ENCODE data around the gene PLPP1. TPM values are rescaled to one million over a fixed set of nuclear protein-coding genes. Genes with fewer than 3 reads are reported as not detected.

Gene PLPP1
- total and polyA plus RNA-seq, 2 of the 8 experiments (the other 6 are each of a cell fraction or from before 2014, with no cell fraction given), result 43.7 to 91.3 TPM

DNA sequence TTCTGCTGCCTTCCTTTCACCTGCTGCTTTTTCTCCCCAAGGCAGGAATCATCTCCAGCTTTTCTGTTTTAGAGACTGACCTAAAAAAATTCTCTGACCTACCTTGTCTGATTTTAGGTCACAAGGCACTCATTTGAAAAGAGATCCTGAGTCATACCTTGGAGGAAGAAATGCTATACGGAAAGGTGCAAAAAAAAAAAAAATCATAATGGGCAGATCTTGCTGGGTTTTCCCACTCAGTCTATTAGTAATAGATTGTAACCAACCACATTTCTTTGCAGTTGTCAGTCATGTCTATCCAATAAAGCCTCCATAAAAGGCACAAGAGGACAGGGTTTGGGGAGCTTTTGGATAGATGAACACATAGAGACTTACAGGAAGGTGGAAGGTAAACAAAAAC, 157.0 kb downstream of the PLPP1 start:
- no peaks in the 10 kb centered on the region for H3K23me2 ChIP-seq (ENCODE audit: low read depth, low read length)
- H2BK5ac ChIP-seq (ENCODE audit: low read depth, low read length), result no peak overlapping the region
- H4K20me1 ChIP-seq (replicated peaks in 1 of 2; ENCODE audit: control insufficient read depth in 1 of 2, insufficient read depth in 2 of 2, low read length in 2 of 2), result no peaks in the 10 kb centered on the region
- H3K79me2 ChIP-seq (ENCODE audit: control insufficient read depth in 1 of 2, insufficient read depth in 2 of 2, low read length in 2 of 2), result no peaks in the 10 kb centered on the region
- H3K27me3 ChIP-seq (replicated peaks in 1 of 4; ENCODE audit: control insufficient read depth in 3 of 4, extremely low read depth in 1 of 4, insufficient read depth in 3 of 4, low read length in 3 of 4), result no peaks in the 10 kb centered on the region
- no peak overlapping the region for H2BK15ac ChIP-seq (ENCODE audit: low read length)
- H3K4ac ChIP-seq (replicated peaks; ENCODE audit: insufficient read length, low read depth, low read length), result no peak overlapping the region
- FAIRE-seq (no peak), DNase-seq (ENCODE audit: low read depth in 1 of 2, low spot score in 2 of 2) (no peak)
- H2BK120ac ChIP-seq (replicated peaks; ENCODE audit: low read depth, low read length), result no peak overlapping the region
- H2AFZ ChIP-seq (ENCODE audit: low read length), result no peak overlapping the region
- no peak overlapping the region for H4K8ac ChIP-seq (ENCODE audit: extremely low read depth, insufficient read depth, low read length)
- POLR2A ChIA-PET (ENCODE audit: partially characterized antibody), result interaction anchor here (1.0 to 1.2 kb wide), 2 partner anchors 21 to 47 kb away, joined by 3 read pairs; no protein-coding TSS in a partner anchor
- no peak overlapping the region for H4K91ac ChIP-seq (replicated peaks; ENCODE audit: insufficient read length, low read length)
- 78% methylated on average over 1 of the region's 1 CpG; no CpG with 5 or more reads in 1 of the 2 experiments for WGBS, 2 experiments (ENCODE audit: extremely low coverage in 1 of 2, insufficient coverage in 1 of 2, insufficient read length in 1 of 2, insufficient replicate concordance in 2 of 2, low coverage in 1 of 2, low lambda C conversion rate in 2 of 2, missing lambda C conversion rate in 1 of 2)
- H3K36me3 ChIP-seq (ENCODE audit: control insufficient read depth in 2 of 4, insufficient read depth in 4 of 4, low read length in 3 of 4), result peaks cover 2 to 53% (median 21%) of the 10 kb centered on the region in 4 experiments; a peak in 6 of 8 replicates
- CTCF ChIA-PET (ENCODE audit: partially characterized antibody), result no interaction called here
- H3K4me1 ChIP-seq (replicated peaks in 1 of 4; ENCODE audit: control insufficient read depth in 3 of 4, insufficient read depth in 4 of 4, low read length in 3 of 4), result no peaks in the 10 kb centered on the region
- no peak overlapping the region for H3K4me3 ChIP-seq (ENCODE audit: extremely low read depth in 1 of 4, insufficient read depth in 2 of 4, low read depth in 3 of 4, low read length in 4 of 4)
- no peak overlapping the region for H4K5ac ChIP-seq (ENCODE audit: insufficient read length, low read depth, low read length)
- H3K14ac ChIP-seq (ENCODE audit: insufficient read length), result no peak overlapping the region
- H3K27ac ChIP-seq (ENCODE audit: low read depth, low read length), result no peak overlapping the region
- H2BK12ac ChIP-seq (ENCODE audit: low read depth, low read length), result no peak overlapping the region
- H3K18ac ChIP-seq (ENCODE audit: extremely low read depth, low read length), result no peak overlapping the region
- peaks cover 0 to 4% of the 10 kb centered on the region in 2 experiments; a peak in 1 of 4 replicates for H3K9me3 ChIP-seq (ENCODE audit: insufficient read depth in 2 of 2, low read depth in 1 of 2, low read length in 1 of 2)
- H2BK20ac ChIP-seq (ENCODE audit: low read length), result no peak overlapping the region
- H3K56ac ChIP-seq (replicated peaks; ENCODE audit: insufficient read length, low read depth, low read length), result no peak overlapping the region
- no peak overlapping the region for H3K4me2 ChIP-seq (ENCODE audit: insufficient read depth in 1 of 2, low read depth in 2 of 2, low read length in 2 of 2)
- no peaks in the 10 kb centered on the region for H3K79me1 ChIP-seq (ENCODE audit: low read depth, low read length)
- no peak overlapping the region for H3K23ac ChIP-seq (ENCODE audit: insufficient read length)
- no peak overlapping the region for H3K9ac ChIP-seq (replicated peaks in 1 of 4; ENCODE audit: extremely low read depth in 1 of 4, low read depth in 3 of 4, low read length in 3 of 4)
- H2AK5ac ChIP-seq (ENCODE audit: low read depth, low read length), result no peak overlapping the region
- TF ChIP-seq JUN (IDR thresholded peaks at IDR 0.05; ENCODE audit: low read depth, low read length) (no peak), E2F6 (IDR thresholded peaks at IDR 0.05) (no peak), ASH2L (IDR thresholded peaks at IDR 0.05; ENCODE audit: low read length) (no peak), SIRT6 (IDR thresholded peaks at IDR 0.05; ENCODE audit: low read length) (no peak), USF2 (IDR thresholded peaks at IDR 0.05; ENCODE audit: low read length) (no peak), CBX8 (IDR thresholded peaks at IDR 0.05; ENCODE audit: borderline replicate concordance, low read depth, low read length) (no peak), HDAC2 (IDR thresholded peaks at IDR 0.05; ENCODE audit: borderline replicate concordance in 1 of 2, low read depth in 2 of 2, low read length in 2 of 2) (no peak), CTBP2 (IDR thresholded peaks at IDR 0.05; ENCODE audit: borderline replicate concordance, insufficient read depth, insufficient read length, low read length) (no peak), CHD1 (IDR thresholded peaks at IDR 0.05; ENCODE audit: low read depth, low read length) (no peak), RAD21 (IDR thresholded peaks at IDR 0.05 in 1 of 2, conservative IDR thresholded peaks at IDR 0.05 in 1 of 2; ENCODE audit: low read depth in 2 of 2, low read length in 2 of 2) (no peak)

Data from H1 (cell line).